ENCODE measurements around the gene ERFE.

Gene ERFE

GRCh38 chr2:238126338-238126737 is 32.4 kb upstream of the ERFE start:
- no peak for DNase-seq (ENCODE audit: low spot score)

GRCh38 chr2:238126775-238127164 is 32.0 kb upstream of the ERFE start:
- DNase-seq (ENCODE audit: low spot score) = no peak

DNA sequence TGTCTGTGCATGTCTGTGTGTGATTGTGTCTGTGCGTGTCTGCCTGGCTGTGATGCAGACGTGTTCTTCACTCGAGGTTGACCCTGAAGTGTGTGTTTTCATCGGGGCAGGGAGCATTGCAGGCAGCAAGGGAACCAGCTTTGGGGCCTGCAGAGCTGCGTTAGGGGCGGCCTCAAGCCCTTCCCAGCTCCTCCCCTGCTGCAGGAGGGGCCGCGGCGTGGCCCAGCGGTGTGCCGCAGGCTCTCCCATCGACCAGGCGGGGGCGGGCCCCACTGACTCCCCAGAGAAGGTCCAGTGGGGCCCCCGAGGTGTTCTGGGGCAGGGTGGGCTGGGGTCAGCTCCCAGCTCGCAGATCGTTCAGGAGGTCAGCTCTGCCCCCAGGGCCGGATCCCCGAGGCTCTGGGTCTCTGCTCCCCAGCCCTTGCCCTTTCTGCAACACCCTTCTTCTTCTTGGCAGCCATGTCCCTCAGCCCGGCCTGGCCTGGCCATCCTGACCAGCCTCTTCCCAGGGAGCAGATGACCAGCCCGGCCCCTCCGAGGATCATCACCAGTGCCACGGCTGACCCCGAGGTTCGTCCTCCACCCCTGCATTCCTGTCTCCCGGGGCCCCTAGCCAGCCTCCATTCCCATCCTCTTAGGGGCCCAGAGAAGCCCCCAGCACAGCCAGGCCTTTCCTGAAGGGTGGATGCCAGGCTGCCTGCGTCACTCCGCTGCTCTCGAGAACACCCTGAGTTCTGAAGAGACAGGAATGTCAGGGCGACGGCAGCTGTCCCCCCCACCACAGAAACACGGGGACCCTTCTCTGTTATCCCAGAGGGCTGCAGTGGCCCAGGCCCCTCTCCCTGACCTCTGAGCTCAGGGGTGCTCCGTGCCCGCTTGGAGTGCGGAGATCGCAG is 31.4 kb upstream of the ERFE start:
- no peak for DNase-seq (ENCODE audit: low spot score)

- no peak for DNase-seq (ENCODE audit: low spot score)
Measured at GRCh38 chr2:238128061-238128440, 30.7 kb upstream of the ERFE start.

- no peak for DNase-seq (ENCODE audit: low spot score)
Measured at GRCh38 chr2:238128534-238129001, 30.2 kb upstream of the ERFE start.

GRCh38 chr2:238129166-238130010 is 29.4 kb upstream of the ERFE start:
- no peak for DNase-seq (ENCODE audit: low spot score)

DNA sequence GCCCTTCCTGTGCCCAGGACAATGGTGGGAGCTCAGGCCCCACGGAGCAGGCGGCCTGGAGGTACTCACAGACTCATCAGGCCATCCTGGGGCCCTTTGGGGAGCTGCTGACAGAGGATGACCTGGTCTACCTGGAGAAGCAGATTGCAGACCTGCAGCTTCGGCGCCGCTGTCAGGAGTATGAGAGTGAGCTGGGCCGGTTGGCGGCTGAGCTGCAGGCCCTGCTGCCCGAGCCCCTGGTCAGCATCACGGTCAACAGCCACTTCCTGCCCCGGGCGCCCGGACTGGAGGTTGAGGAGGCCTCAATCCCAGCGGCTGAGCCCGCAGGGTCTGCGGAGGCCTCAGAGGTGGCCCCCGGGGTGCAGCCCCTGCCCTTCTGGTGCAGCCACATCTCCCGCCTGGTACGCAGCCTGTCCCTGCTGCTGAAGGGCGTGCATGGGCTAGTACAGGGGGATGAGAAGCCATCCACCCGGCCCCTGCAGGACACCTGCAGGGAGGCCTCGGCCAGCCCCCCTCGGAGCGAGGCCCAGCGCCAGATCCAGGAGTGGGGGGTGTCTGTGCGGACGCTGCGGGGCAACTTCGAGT is 28.6 kb upstream of the ERFE start:
- DNase-seq (ENCODE audit: low spot score) = no peak

- DNase-seq (ENCODE audit: low spot score) = no peak
Measured at GRCh38 chr2:238130696-238131628, 27.8 kb upstream of the ERFE start.

GRCh38 chr2:238131761-238132462 is 26.9 kb upstream of the ERFE start:
- DNase-seq (ENCODE audit: low spot score) = no peak

DNA sequence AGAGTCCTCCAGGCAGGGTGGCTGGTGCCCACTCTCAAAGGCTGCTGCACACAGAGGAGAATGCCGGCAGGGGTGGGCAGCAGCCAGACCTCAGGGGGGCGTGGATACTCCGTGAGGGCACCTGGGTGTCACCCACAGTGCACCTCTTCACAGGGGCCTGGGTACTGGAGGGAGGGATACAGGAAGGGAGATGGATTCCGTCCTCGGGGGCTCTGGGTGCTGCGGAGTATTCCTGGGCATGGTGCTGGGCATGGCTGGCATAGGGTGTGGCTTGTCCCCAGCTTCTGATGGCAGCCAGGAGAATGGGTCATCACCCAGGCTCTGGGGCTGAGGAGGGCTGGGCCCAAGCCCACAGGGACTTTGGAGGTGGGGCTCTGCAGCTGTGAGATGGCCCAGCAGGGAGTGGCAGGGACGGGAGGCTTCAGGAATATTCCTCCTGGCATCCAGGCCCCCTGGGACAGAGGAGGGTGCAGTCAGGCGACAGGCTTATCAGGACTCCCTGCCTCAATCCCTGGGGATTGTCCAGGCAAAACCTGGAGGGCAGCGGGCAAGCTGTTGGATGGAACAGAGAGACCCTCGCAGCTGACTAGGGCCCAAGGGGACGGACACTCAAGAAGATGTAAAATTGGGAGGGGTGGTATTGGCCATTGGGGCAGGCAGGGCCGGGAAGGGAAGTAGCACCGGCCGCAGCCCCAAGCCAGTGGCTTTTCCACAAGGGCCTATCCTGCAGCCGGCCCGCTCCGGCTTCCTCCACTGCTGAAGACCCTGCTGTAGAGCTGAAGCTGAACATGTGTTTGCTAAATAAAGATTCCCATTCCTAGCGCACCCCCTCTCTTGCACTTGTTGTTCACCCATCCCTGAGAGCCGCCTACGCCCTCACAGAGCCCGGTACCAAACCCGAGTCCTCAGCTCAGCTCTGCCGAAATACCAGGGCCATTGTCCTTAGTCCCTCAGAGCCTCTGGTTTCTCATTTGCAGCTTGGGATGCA is 26.0 kb upstream of the ERFE start:
- DNase-seq (ENCODE audit: low spot score) = no peak

DNA sequence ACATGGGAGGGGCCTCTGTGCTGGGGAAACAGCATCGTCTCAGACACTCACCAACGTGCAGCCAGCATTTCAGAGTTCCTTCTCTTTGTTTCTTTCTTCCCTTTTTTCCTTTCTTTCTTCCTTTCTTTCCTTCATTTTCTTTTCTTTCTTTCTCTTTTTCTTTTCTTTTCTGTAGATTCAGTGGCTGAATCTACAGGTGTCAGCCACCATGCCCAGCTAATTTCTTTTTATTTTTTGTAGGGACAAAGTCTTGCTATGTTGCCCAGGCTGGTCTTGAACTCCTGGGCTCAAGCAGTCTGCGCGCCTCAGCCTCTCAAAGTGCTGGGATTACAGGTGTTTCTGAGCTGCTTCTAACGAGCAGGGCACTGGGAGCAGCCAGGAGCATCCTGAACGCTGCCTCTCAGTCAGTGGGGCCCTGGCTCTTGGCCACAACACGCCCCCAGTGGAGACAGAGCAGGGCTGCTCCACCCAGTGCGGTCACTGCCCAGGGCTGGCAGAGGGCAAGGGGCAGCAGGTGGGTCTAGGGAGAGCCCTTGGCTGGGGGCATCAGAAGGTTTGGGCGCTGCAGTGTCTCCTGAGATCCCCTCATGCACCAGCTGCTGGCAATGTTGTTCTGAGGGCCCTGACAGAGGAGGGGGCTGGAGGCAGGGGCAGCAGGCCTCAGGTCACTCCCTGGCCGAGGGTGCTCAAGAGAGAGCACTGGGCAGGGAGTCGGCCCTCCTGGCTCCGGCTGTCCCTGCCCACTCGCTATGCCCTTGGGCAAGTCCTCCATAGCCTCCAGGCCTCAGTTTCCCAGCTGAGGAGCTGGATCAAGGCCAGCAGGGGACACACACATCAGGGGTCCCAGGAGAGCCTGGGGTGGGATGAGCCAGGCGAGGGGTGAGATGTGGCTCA is 25.0 kb upstream of the ERFE start:
- no peak for DNase-seq (ENCODE audit: low spot score)

DNA sequence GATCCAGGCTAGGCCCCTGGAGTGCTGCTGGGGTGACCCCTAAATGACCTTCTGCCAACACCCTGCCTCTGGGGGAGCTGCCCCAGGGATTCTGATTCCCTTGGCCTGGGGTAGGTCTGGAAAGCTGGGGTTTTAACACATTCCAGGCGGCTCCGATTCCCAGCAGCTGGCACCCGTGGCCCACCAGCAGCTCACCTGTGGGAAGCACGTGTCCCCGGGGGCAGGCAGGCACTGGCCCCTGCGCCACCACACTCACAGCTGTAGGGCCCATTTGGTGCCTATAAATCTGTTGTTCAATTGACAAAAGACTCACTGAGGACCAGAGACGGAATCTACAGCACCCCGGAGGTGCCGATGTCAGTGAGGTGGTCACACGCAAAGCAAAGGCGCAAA is 24.4 kb upstream of the ERFE start:
- no peak for DNase-seq (ENCODE audit: low spot score)

DNA sequence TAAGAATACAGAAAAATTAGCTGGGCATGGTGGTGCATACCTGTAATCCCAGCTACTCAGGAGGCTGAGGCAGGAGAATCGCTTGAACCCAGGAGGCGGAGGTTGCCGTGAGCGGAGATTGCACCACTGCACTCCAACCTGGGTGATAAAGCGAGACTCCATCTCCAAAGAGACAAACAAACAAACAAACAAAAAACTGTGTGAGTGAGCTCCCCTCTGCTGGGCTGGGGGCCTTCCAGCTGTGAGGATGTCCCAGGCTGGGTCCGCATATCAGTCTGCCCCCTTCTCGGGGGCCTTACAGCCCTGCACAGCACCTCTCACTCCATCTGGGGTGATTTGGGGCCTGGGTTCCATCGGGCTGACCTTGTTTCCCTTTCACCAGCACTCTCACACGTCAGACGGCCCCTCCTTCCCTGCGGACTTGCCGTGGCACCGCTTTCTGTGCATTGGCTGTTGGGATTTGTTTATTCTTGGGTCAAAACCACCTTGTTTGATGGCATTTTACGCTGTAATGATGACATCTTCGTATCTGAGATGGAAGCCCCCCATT is 23.1 kb upstream of the ERFE start:
- DNase-seq (ENCODE audit: low spot score) = no peak

DNA sequence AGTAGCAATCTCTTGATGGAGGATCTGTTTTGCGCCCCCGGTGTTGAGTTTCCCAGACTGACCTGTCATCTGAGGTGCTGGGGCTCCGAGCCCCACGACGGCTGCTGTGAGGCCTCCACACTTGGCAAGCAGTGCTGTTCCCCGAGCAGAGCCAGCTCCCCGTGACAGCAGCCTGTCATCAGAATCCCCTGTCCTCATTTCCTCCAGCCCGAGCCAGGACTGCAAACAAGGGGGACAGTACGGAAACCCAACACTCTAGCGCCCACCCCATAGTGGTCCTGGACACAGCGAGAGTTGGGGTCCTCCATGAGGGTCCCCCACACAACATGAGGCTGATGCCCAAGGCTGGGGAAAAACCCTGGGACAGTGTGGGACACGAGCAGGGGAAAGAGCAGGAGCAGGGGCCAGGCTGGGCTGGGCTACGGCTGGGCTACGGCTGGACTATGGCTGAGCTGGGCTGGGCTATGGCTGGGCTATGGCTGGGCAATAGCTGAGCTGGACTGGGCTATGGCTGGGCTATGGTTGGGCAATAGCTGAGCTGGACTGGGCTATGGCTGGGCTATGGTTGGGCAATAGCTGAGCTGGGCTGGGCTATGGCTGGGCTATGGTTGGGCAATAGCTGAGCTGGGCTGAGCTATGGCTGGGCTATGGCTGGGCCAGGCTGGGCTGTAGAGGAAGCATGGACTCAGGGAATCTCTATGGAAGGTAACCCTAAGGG is 21.8 kb upstream of the ERFE start:
- DNase-seq (ENCODE audit: low spot score) = no peak

DNA sequence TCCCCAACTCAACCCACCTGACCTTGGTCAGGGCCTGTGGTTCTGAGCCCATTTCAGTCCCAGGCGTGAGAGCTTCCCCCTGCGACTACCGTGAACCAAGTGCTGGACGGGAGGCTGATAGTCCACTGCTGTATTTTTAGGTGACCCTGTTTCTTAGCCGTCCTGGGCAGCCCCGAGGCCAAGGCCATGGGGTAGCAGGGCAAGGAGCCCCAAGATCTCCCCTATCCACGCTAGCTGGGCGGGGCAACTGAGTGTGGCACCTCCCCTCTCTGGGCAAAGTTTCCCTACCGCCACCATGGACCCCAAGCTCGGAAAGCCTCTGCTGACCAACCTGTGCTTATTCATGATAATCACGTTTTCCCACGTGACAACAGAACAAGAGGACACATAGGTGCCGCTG is 20.9 kb upstream of the ERFE start:
- DNase-seq (ENCODE audit: low spot score) = no peak

DNA sequence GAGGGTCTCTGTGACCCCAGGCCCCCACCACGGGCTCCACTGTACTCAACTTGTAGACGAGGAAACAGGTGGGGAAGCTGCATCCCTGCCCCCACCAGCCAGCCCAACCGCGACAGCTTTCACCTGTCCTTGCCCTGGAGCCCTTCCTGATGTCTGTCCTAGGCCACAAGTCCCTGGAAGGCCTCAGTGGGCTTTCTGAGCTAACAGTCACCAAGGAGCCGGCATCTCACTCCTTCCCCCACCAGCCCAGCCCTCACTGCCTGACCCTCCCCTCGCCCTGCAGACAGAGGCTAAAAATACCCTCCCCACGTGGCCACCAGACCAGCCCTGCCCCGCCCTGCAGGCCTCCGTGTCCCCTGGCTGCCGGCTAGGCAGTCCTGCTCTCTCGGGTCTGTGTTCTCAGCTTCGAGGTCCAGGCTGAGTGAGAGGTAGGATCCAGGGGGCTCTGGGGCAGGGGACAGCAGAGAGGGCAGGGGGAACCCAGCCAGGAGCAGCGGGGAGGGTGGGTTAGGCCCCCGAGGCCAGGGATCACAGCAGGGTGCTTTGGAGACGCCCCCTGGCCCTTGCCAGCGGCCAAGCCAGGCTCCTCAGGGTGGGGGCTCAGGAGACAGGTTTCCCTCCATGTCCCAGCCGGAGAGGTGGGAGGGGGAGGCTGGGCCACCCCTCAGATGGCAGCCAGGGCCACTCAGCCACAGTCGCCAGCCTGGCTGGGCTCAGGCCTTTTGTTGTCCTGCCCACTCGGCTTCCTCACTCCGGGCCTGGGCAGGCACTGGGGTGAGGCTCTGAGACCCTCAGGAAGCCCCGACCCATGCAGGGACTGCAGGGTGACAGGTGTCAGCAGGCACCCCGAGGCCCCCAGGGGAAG is 20.2 kb upstream of the ERFE start, which contains the start of gene KLHL30:
Gene KLHL30 (plus strand): TSS at position 338 of the 865 bp plus-strand sequence. CDS start 2,087 bp downstream, outside the sequence.
- DNase-seq (ENCODE audit: low spot score) = no peak
